SU-DHL-6 (cell line): ENCODE results near the gene MREG.

Experiments used
- EZH2phosphoT487 ChIP-seq: fragments of 200-600 bp; sonication (generic), shearing (Covaris generic); conservative IDR thresholded peaks from 2 replicates; pipeline ENCODE4 v1.6.1; 2018; ENCODE audit warnings: mild to moderate bottlenecking, antibody characterized with exemption, low read length, moderate library complexity, mixed read lengths
- TF ChIP-seq, protein P1 (sequence below): fragments of 200-600 bp; sonication (generic); IDR thresholded peaks from one replicate; pipeline ENCODE4 v1.5.1; 2017; ENCODE audit warnings: antibody characterized with exemption, mild to moderate bottlenecking, low read length, moderate library complexity; ENCODE audit not compliant: insufficient read depth, poor library complexity, severe bottlenecking

DNA sequence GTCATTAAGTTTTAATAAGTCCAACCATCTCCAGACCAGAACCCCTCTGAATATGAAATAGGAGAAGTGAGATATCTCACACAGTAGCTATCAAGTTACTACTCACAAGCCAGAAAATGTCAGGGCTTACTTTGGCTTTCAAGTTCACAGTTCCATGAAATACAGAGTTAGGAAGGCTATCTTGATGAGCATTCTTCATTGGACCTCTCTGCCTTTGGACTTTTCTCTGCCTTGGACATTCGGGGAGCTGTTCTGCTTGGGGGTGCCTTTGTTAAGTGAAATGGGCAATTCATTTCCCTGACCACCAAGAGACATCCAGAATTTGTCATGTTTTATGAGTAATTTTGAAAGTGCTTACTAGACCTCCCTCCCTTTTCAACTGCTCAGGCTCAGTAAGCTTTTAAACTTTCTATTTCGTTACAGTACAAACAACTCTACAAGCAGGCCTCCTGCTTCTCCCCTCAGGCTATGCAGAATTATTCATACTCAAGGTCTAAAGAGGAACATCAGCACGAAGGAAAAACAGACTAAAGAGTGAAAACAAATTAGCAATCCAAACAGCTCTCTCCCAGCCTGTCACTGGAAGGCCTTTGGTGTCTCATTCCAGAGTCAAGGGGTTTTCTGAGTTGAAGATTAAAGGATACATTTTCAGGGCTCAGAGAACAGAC lies 95.3 kb downstream of the MREG start:
- TF ChIP-seq, protein P1, sequence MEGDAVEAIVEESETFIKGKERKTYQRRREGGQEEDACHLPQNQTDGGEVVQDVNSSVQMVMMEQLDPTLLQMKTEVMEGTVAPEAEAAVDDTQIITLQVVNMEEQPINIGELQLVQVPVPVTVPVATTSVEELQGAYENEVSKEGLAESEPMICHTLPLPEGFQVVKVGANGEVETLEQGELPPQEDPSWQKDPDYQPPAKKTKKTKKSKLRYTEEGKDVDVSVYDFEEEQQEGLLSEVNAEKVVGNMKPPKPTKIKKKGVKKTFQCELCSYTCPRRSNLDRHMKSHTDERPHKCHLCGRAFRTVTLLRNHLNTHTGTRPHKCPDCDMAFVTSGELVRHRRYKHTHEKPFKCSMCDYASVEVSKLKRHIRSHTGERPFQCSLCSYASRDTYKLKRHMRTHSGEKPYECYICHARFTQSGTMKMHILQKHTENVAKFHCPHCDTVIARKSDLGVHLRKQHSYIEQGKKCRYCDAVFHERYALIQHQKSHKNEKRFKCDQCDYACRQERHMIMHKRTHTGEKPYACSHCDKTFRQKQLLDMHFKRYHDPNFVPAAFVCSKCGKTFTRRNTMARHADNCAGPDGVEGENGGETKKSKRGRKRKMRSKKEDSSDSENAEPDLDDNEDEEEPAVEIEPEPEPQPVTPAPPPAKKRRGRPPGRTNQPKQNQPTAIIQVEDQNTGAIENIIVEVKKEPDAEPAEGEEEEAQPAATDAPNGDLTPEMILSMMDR = no peak
- TF ChIP-seq EZH2phosphoT487 = no peak
